Ishikawa (cell line): Measurements from ENCODE around the gene CADM2.

ENCODE experiments used
- CEBPB ChIP-seq: IDR thresholded peaks from 2 replicates; pipeline ENCODE4 v1.6.1; 2012
- CREB1 ChIP-seq: IDR thresholded peaks from 2 replicates; pipeline ENCODE4 v1.6.1; 2012; ENCODE audit warnings: low read depth
- EGR1 ChIP-seq: IDR thresholded peaks from 2 replicates; pipeline ENCODE4 v1.6.1; 2012
- EP300 ChIP-seq: IDR thresholded peaks from 2 replicates; pipeline ENCODE4 v1.6.1; 2012; ENCODE audit warnings: borderline replicate concordance
- FOXM1 ChIP-seq: IDR thresholded peaks from 2 replicates; pipeline ENCODE4 v1.6.1; 2012; ENCODE audit warnings: low read depth, borderline replicate concordance
- MAX ChIP-seq: IDR thresholded peaks from 2 replicates; pipeline ENCODE4 v1.6.1; 2012
- NFIC ChIP-seq: IDR thresholded peaks from 2 replicates; pipeline ENCODE4 v1.6.1; 2012
- RAD21 ChIP-seq: IDR thresholded peaks from 2 replicates; pipeline ENCODE4 v1.6.1; 2012; ENCODE audit warnings: low read depth
- REST ChIP-seq: IDR thresholded peaks from 2 replicates; pipeline ENCODE4 v1.6.1; 2012; ENCODE audit warnings: low read depth, mild to moderate bottlenecking
- TAF1 ChIP-seq: IDR thresholded peaks from 2 replicates; pipeline ENCODE4 v1.6.1; 2012; ENCODE audit warnings: low read depth, mild to moderate bottlenecking
- TEAD4 ChIP-seq: IDR thresholded peaks from 2 replicates; pipeline ENCODE4 v1.6.1; 2012
- USF1 ChIP-seq: IDR thresholded peaks from 2 replicates; pipeline ENCODE4 v1.6.1; 2012
- YY1 ChIP-seq: IDR thresholded peaks from 2 replicates; pipeline ENCODE4 v1.6.1; 2012; ENCODE audit warnings: low read depth

- TF ChIP-seq EP300 = no peak
- no peak for TF ChIP-seq MAX
- no peak for TF ChIP-seq REST
- no peak for TF ChIP-seq EGR1
- TF ChIP-seq USF1 = no peak
- TF ChIP-seq FOXM1 = no peak
- TF ChIP-seq TEAD4 = no peak
- no peak for TF ChIP-seq NFIC
- no peak for TF ChIP-seq CEBPB
- no peak for TF ChIP-seq RAD21
- no peak for TF ChIP-seq CREB1
- no peak for TF ChIP-seq TAF1
- no peak for TF ChIP-seq YY1
These were observed 78.4 kb downstream of the CADM2 start for GRCh38 chr3:85037203-85037602.
